ENCODE measurements around the gene ARHGAP40. TPM values are rescaled to one million over a fixed set of nuclear protein-coding genes. Genes with fewer than 3 reads are reported as not detected.

The ARHGAP40 gene
- total RNA-seq: not detected in 2 replicates

DNA sequence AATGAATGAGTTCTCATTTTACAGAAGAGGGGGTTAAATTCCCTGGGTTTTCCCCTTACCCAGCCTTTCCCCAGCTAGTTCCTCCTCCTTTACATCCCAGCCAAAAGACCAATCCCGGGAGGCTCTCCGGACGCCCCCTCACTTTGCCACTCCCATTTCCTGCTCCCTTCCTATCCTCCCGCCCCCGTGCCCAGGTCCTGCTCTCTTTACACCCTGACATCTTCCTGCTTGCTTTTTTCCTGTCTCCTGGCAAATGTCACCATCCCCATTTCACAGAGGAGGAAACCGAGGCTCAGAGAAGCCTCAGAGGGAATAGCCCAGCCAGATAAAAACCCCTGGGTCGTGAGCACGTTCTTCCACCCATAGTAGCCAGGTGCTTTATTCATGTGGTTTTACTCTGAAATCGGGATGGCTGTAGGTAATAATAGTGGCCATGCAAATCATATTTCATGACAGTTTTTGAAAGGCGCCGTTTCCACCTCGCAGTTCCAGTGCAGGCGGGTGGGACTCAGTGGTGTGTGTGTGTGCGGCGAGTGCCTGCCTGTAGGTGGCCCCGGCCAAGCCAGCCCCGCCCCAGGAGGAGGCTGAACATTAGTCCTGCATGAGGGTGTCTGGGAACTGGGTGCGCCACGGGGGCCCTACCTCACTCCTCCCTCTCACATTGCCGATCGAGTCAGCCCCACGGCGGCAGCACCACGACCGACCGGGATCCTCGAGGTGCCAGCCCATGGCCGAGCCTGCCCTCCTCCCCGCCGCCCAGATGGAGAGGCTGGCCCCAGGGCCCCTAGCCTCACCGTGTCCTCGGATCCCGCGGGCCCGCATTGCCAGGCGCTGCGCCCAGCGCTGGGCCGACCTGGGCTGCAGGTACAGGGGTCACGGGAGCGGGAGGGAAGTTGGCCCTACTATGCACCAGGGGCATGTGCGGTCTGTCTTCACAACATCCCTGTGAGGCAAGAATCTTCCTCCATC, at the start of gene ARHGAP40:
TSS of gene ARHGAP40 (plus strand) at position 594 of the 969 bp plus-strand sequence.
- DNase-seq (ENCODE audit: low read depth in 2 of 2): peak in 1 of 2 donors; percentile 30

DNA sequence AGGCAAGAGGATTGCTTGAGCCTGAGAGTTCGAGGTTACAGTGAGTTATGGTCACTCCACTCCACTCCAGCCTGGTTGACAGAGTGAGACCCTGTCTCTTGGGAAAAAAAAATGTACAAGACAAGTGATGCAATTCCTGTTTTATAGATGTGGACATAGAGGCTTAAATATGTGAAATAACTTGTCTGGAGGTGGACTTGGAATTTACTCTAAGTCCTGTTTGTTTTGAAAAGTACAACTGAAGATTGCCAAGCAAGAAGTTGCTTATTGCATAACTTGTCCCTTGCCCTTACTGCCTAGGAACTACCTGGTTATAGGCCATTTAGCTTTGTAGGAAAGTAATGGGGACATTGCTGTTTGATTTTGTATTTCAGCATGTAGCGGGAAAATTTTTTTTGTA, 46.6 kb upstream of the ARHGAP40 start:
- DNase-seq (ENCODE audit: low read depth in 2 of 2): no peak

GRCh38 chr20:38555395-38555794, 46.2 kb upstream of the ARHGAP40 start:
- no peak for DNase-seq (ENCODE audit: low read depth in 2 of 2)

DNA sequence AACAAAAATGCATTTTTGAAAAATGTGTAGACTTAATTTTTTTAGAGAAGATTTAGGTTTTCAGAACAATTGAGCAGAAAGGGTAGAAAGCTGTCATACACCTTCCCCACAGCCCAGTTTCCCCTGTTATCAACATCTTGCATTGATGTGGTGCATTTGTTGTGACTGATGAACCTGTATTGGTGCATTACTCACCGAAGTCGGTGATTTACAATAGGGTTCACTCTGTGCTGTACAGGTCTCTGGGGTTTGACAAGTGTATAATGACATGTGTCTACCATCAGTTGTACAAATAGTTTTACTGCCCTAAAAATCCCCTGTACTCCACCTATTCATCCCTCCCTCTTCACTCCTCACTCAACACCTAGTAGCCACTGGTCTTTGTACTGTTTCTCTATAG, 44.4 kb upstream of the ARHGAP40 start:
- no peak for DNase-seq (ENCODE audit: low read depth in 2 of 2)

- peak in 1 of 2 donors; percentile 17 for DNase-seq (ENCODE audit: low read depth in 2 of 2)
These were observed 42.8 kb upstream of the ARHGAP40 start for GRCh38 chr20:38558596-38559360.

GRCh38 chr20:38559764-38560163, 41.8 kb upstream of the ARHGAP40 start:
- DNase-seq (ENCODE audit: low read depth in 2 of 2): no peak

- no peak for DNase-seq (ENCODE audit: low read depth in 2 of 2)
These were observed 37.7 kb upstream of the ARHGAP40 start for GRCh38 chr20:38563802-38564431.

GRCh38 chr20:38564680-38565079, 36.9 kb upstream of the ARHGAP40 start:
- DNase-seq (ENCODE audit: low read depth in 2 of 2): no peak

GRCh38 chr20:38566036-38566598, 35.5 kb upstream of the ARHGAP40 start:
- no peak for DNase-seq (ENCODE audit: low read depth in 2 of 2)

DNA sequence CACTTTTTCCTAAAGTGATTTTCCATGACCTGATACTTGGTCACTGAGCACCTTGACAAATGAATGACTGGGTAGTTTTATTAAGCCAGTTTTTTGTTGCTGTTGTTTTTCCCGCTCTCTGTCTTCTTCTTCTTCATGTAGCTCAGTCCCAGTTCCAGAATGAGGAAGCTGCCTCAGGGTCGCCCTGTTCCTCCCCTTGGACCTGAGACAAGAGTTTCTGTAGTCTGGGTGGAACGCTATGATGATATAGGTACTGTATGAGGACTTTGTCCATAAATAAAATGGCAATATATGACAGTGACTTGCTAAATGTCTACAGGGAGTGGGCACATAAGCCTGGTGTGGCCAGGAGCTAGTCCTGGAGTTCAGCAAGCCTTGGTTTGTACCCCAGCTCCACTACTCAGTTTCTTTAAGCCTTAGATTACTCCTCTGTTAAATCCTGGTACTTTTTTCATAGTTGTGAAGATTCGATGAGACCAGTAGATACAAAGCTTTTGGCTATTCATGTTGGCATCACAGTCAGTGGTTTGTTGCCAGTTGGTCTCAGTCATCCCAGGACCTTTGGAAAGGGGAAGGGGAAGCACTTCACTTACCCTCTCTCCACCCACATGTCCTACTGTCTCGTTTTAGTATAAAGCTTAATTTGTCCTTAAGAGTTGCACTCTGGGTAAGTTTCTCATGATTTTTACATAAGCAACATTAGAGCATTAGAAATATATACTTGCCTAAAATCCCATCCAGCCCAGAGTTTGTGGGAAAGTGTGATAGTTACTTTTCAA, 31.7 kb upstream of the ARHGAP40 start:
- DNase-seq (ENCODE audit: low read depth in 2 of 2): no peak

DNA sequence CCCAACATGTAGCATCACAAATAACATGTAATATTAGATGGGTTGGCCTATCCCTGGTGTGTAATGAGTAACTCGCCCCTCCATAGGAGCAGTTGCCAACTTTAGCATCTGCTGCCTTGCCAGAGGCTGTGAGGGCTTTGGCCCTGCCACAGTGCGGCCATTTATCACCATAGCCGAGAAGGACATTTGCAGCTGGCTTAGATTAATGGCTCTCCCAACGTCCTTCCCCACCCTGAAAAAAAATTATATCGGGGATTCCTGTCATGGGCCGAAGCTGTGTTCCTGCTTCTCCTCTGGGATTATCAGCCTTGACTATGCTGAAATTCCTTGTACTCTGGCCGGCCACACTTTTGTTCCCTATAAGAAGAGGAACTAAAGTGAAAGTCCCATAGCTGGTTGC, 28.2 kb upstream of the ARHGAP40 start:
- no peak for DNase-seq (ENCODE audit: low read depth in 2 of 2)

DNA sequence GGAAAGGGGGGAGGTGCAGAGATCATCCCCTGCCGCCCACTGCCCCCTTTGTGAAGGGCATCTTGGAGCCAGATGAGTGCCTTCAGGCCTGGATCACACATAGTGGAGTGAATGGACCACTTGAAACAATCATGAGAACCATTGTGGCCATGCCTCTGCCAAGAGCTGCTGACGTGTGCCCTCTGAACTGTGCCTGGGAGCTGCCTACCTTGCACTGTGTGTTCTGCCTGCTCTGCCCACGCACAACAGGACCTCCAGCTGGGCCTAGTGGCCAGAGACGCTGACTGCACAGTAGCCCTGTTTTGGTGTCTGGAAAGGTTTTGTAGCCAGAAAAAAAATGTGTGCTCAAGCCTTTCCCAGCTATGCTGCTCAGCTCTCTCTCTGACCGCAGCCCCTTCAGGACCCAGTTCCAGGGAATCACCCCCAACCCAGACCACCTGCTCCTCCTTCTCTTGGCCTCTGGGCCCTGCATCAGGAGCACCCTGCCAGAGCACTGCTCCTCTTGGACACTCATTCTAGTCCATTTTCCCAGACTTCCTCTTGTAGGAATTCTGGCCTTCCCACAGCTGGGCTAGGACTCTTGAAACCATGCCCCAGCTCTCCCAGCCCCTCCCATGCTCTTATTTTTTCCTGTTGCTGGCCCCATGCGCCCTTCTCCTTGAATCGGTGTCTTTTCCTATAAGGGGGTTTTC, 22.2 kb upstream of the ARHGAP40 start:
- DNase-seq (ENCODE audit: low read depth in 2 of 2): no peak

- DNase-seq (ENCODE audit: low read depth in 2 of 2): no peak
These were observed 21.7 kb upstream of the ARHGAP40 start for GRCh38 chr20:38579921-38580320.

DNA sequence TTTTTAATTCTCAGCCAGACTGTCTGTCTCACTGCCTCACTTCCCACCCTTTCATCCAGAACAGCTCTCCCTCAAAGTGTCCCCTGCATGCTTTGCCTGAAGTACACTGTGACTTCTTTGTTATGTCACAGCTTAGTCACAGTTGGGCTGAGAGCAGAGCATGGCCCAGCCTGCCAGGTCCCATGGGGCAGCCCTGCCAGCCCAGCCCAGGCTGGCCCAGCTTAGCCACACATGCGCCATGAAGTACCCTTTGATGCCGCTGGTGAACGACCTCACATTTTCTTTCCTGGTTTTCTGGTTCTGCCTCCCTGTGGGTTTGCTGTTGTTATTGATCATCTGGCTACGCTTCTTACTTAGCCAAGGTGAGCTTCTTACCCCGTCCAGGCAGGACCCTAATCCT, 20.6 kb upstream of the ARHGAP40 start, which contains the start of gene ADIG:
TSS of gene ADIG (plus strand) at position 185 of the 400 bp plus-strand sequence. CDS start at position 239, 54 bp downstream.
- no peak for DNase-seq (ENCODE audit: low read depth in 2 of 2)

- no peak for DNase-seq (ENCODE audit: low read depth in 2 of 2)
These were observed 19.7 kb upstream of the ARHGAP40 start for GRCh38 chr20:38581830-38582358.

- no peak for DNase-seq (ENCODE audit: low read depth in 2 of 2)
These were observed 18.3 kb upstream of the ARHGAP40 start for GRCh38 chr20:38583306-38583705.

GRCh38 chr20:38584099-38584763, 17.4 kb upstream of the ARHGAP40 start:
- no peak for DNase-seq (ENCODE audit: low read depth in 2 of 2)

DNA sequence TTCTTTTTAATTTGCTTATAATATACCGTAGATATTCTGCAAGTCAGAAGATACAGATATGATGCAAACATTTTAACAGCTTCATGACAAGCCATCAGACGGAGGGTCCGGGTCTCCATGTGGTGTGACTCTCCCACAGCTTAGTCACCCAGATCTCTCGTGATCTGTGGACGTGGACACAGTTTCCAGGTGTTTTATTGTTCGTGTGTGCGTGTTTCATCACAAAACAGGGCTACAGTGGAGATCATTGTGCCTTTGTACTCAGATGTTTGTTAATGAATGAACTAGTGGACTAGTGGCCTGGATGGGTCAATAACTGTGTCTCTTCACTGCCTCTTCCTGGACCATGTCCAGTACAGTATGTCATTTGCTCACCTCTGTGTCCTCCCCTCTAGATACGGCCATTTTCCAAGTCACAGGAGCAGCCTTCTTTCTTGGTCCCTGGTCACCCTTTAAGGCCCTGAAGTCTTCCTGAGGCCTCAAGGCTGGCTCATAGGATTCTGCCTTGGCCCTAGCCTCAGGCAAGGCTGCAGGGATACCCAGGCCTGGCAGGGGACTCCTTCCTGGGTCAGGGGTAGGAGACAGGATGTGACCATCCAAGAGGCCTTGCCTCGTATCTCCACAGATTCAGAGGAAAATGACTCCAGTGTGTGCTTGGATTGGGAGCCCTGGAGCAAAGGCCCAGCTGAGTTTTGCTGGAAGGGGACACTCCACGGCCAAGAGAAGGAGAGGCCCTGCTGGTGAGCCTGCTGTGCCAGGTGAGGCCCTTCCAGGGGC, 16.0 kb upstream of the ARHGAP40 start:
- DNase-seq (ENCODE audit: low read depth in 2 of 2): no peak

- DNase-seq (ENCODE audit: low read depth in 2 of 2): no peak
These were observed 15.5 kb upstream of the ARHGAP40 start for GRCh38 chr20:38586181-38586525.
